PC-3 (cell line): ENCODE data around the gene RAB44. TPM values are rescaled to one million over a fixed set of nuclear protein-coding genes. Genes with fewer than 3 reads are reported as not detected.

ENCODE experiments used
- ATAC-seq: fragments of 200-7000 bp; cut with Tn5 transposase; 2 replicates; pipeline ENCODE4 v1.9.1; 2020; ENCODE audit warnings: mild to moderate bottlenecking, moderate library complexity
- BruUV-seq: library from RNA; stranded (reverse); fragments of 400-500 nt; replicated peaks from 2 replicates; lab custom pipeline; 2021; lab: Mats Ljungman, UMichigan
- CTCF ChIA-PET: fragments of 300-600 bp; sonication (Branson Sonifier 250); formaldehyde crosslinking; loops from one replicate; lab custom pipeline; 2022; ENCODE audit warnings: antibody characterized with exemption; lab: Charles Lee
- POLR2A ChIA-PET: fragments of 300-600 bp; sonication (Branson Sonifier 250); formaldehyde crosslinking; loops from one replicate; lab custom pipeline; 2022; ENCODE audit warnings: antibody characterized with exemption; ENCODE audit not compliant: unreplicated experiment; lab: Charles Lee
- DNase-seq: peaks from one replicate; pipeline ENCODE4 v3.0.0-alpha.2; 2015
- H2AFZ ChIP-seq: fragments of 300-600 bp; sonication (generic); 2 replicates; pipeline ENCODE4 v1.6.0; 2016; ENCODE audit warnings: antibody characterized with exemption, low read length
- H3F3A ChIP-seq: fragments of 300-600 bp; sonication (generic); one replicate; pipeline ENCODE4 v1.6.0; 2017; ENCODE audit warnings: antibody characterized with exemption, low read length, control low read depth, mild to moderate bottlenecking; ENCODE audit not compliant: unreplicated experiment
- H3K27ac ChIP-seq: fragments of 300-600 bp; sonication (generic); 2 replicates; pipeline ENCODE4 v1.5.1; 2016; ENCODE audit warnings: mild to moderate bottlenecking, low read length
- H3K27me3 ChIP-seq: fragments of 300-600 bp; sonication (generic); 2 replicates; pipeline ENCODE4 v1.6.1; 2016; ENCODE audit warnings: low read length, mixed read lengths
- H3K36me3 ChIP-seq: fragments of 300-600 bp; sonication (generic); 2 replicates; pipeline ENCODE4 v1.6.1; 2016; ENCODE audit warnings: low read depth, mixed run types, low read length, mixed read lengths
- H3K4me1 ChIP-seq: fragments of 300-600 bp; sonication (generic); 2 replicates; pipeline ENCODE4 v1.5.1; 2016; ENCODE audit warnings: low read length; ENCODE audit not compliant: insufficient read depth
- H3K4me2 ChIP-seq: fragments of 300-600 bp; sonication (generic); 2 replicates; pipeline ENCODE4 v1.6.0; 2016; ENCODE audit warnings: low read length
- H3K4me3 ChIP-seq: fragments of 300-600 bp; sonication (generic); 2 replicates; pipeline ENCODE4 v1.5.1; 2016; ENCODE audit warnings: mild to moderate bottlenecking, low read length, mixed read lengths
- H3K79me2 ChIP-seq: fragments of 300-600 bp; sonication (generic); 2 replicates; pipeline ENCODE4 v1.6.1; 2017; ENCODE audit warnings: low read length, mixed read lengths
- H3K9ac ChIP-seq: fragments of 300-600 bp; sonication (generic); 2 replicates; pipeline ENCODE4 v1.6.0; 2016; ENCODE audit warnings: mild to moderate bottlenecking, low read length
- H3K9me2 ChIP-seq: fragments of 300-600 bp; sonication (generic); replicated peaks from 2 replicates; pipeline ENCODE4 v1.6.1; 2016; ENCODE audit warnings: mixed run types, low read length, mixed read lengths
- H3K9me3 ChIP-seq: fragments of 300-600 bp; sonication (generic); 2 replicates; pipeline ENCODE4 v1.6.1; 2016; ENCODE audit warnings: low read length, mixed read lengths
- H4K20me1 ChIP-seq: fragments of 300-600 bp; sonication (generic); 2 replicates; pipeline ENCODE4 v1.6.1; 2016; ENCODE audit warnings: low read length, mixed read lengths
- CTCF ChIP-seq: fragments of 300-600 bp; sonication (generic); conservative IDR thresholded peaks from 2 replicates; pipeline ENCODE4 v1.5.1; 2017; ENCODE audit warnings: antibody characterized with exemption, low read depth, mild to moderate bottlenecking, low read length
- EZH2 ChIP-seq: fragments of 300-600 bp; sonication (generic); IDR thresholded peaks from one replicate; pipeline ENCODE4 v1.6.1; 2017; ENCODE audit warnings: antibody characterized with exemption, mild to moderate bottlenecking, low read length; ENCODE audit not compliant: unreplicated experiment
- EZH2phosphoT487 ChIP-seq: fragments of 300-600 bp; sonication (generic); IDR thresholded peaks from 2 replicates; pipeline ENCODE4 v1.6.1; 2018; ENCODE audit warnings: mild to moderate bottlenecking, antibody characterized with exemption, low read length, borderline replicate concordance
- intact Hi-C: fragments of 100-400 bp; cut with micrococcal nuclease; formaldehyde crosslinking; loops from 2 replicates; pipeline ENCODE4 v1.9.0; 2023
- total RNA-seq: library from RNA; depleted of rRNA; stranded (reverse); fragments of >200 nt; gene quantifications from 2 replicates; pipeline ENCODE4 v1.2.3, GENCODE V29; 2014

RAB44 gene
- total RNA-seq, 1 experiment from 2014 or later: not detected

GRCh38 chr6:36759148-36759759 is 61.6 kb downstream of the RAB44 start:
- peak; percentile 83 for DNase-seq
- Histone ChIP-seq H4K20me1 (no peaks in the 10 kb centered on the region), H3K9me3 (no peaks in the 10 kb centered on the region), H3K27me3 (no peaks in the 10 kb centered on the region), H3K9ac (no peak overlapping the region), H2AFZ (no peak overlapping the region), H3K79me2 (no peaks in the 10 kb centered on the region), H3K36me3 (no peaks in the 10 kb centered on the region), H3F3A (no peaks in the 10 kb centered on the region), H3K4me1 (peaks cover 25% of the 10 kb centered on the region), H3K4me3 (no peak overlapping the region), H3K27ac (no peak overlapping the region), H3K4me2 (peak overlapping the region; percentile 21; the same call in 1 of the 2 replicates), H3K9me2 (no peaks in the 10 kb centered on the region)
- ATAC-seq: peak; percentile 93
- CTCF ChIA-PET: interaction anchor here (0.6 to 1.5 kb wide), 6 partner anchors 23 to 144 kb away, joined by 3 to 12 read pairs (median 5); no protein-coding TSS in a partner anchor
- BruUV-seq: no TSS peak
- POLR2A ChIA-PET: interaction anchor here (0.5 kb wide), 1 partner anchor 122 kb away, joined by 5 read pairs; no protein-coding TSS in a partner anchor
- TF ChIP-seq EZH2: no peak
- no peak for TF ChIP-seq EZH2phosphoT487
- peak; percentile 98 for TF ChIP-seq CTCF
- intact Hi-C loops: loop anchor here (1.0 to 2.0 kb wide), 3 partner anchors 77 to 142 kb away; no protein-coding TSS in a partner anchor

DNA sequence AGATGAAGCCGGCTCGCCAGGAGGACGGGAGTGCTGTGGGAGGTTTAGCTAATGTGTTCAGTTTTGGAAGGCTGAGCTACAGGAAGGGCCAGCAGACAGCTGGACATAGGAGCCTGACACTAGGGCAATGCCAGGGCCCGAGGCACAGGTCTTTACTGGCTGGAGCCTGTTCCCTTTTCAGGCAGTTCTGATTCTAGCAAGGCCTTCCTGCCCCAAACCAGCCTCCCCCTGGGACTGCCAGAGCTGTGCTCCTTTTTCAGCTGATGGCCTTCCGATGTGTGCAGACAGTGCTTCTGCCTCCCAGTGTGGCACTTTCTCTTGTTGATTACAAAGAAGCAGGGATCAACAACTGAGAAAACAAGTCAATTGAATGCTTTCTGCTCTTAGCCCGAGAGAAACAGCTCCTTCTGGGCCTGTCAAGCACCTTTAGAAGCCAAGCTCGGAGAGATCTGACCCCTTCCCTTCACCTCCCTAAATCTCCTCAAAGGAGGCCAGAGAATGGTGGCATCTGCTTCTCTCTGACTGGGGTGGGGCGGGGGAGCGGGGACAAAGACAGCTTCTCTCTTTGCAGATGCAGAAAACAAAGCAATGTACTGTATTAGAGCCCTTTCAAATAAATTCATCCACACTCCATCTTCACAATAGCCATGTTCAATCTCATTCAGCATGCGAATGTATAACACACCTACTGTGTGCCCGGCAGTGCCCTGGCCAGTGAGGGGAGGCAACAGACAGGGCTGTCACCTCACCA is 63.2 kb downstream of the RAB44 start:
- Histone ChIP-seq H4K20me1 (no peaks in the 10 kb centered on the region), H3K4me3 (no peak overlapping the region), H3K4me2 (no peak overlapping the region), H3K36me3 (no peaks in the 10 kb centered on the region), H3K9me2 (no peaks in the 10 kb centered on the region), H3F3A (no peaks in the 10 kb centered on the region), H3K27me3 (no peaks in the 10 kb centered on the region), H2AFZ (no peak overlapping the region), H3K4me1 (peaks cover 17% of the 10 kb centered on the region), H3K79me2 (no peaks in the 10 kb centered on the region), H3K27ac (no peak overlapping the region), H3K9ac (no peak overlapping the region), H3K9me3 (no peaks in the 10 kb centered on the region)
- ATAC-seq (no peak), DNase-seq (no peak)
- CTCF ChIA-PET: no interaction called here
- BruUV-seq: no TSS peak
- no peak for TF ChIP-seq EZH2
- no peak for TF ChIP-seq CTCF
- intact Hi-C loops: loop anchor here (10.0 kb wide), 1 partner anchor 454 kb away; no protein-coding TSS in a partner anchor
- POLR2A ChIA-PET: interaction anchor here (0.6 kb wide), 1 partner anchor 82 kb away, joined by 4 read pairs; the partner anchor contains the start of gene CDKN1A
